ENCODE data around the gene PRPF19. TPM values are rescaled to one million over a fixed set of nuclear protein-coding genes. Genes with fewer than 3 reads are reported as not detected.

Gene PRPF19
- total RNA-seq, 4 donors from 2014 or later: 50.3 to 93.9 (median 58.0) TPM

GRCh38 chr11:60924110-60924905 is 17.9 kb upstream of the PRPF19 start, which contains the start of gene TMEM132A:
TMEM132A (plus strand) TSS chr11:60924460; CDS start chr11:60924634, 174 bp downstream.
- peak; percentile 52 for ATAC-seq (ENCODE audit: low FRiP score)
- no peak for DNase-seq (ENCODE audit: low spot score)
- TF ChIP-seq, protein P1, sequence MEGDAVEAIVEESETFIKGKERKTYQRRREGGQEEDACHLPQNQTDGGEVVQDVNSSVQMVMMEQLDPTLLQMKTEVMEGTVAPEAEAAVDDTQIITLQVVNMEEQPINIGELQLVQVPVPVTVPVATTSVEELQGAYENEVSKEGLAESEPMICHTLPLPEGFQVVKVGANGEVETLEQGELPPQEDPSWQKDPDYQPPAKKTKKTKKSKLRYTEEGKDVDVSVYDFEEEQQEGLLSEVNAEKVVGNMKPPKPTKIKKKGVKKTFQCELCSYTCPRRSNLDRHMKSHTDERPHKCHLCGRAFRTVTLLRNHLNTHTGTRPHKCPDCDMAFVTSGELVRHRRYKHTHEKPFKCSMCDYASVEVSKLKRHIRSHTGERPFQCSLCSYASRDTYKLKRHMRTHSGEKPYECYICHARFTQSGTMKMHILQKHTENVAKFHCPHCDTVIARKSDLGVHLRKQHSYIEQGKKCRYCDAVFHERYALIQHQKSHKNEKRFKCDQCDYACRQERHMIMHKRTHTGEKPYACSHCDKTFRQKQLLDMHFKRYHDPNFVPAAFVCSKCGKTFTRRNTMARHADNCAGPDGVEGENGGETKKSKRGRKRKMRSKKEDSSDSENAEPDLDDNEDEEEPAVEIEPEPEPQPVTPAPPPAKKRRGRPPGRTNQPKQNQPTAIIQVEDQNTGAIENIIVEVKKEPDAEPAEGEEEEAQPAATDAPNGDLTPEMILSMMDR (IDR thresholded peaks at IDR 0.05): no peak

GRCh38 chr11:60923800-60924109 is 17.4 kb upstream of the PRPF19 start:
- peak; percentile 13 for ATAC-seq (ENCODE audit: low FRiP score)

GRCh38 chr11:60923326-60923725 is 16.9 kb upstream of the PRPF19 start:
- no peak for ATAC-seq (ENCODE audit: low FRiP score)
- DNase-seq (ENCODE audit: low spot score): no peak
- TF ChIP-seq, protein P1 (IDR thresholded peaks at IDR 0.05): no peak

More at GRCh38 chr11:60923800-60924109, 17.4 kb upstream of the PRPF19 start:
- DNase-seq (ENCODE audit: low spot score): no peak
- TF ChIP-seq, protein P1 (IDR thresholded peaks at IDR 0.05): no peak

DNA sequence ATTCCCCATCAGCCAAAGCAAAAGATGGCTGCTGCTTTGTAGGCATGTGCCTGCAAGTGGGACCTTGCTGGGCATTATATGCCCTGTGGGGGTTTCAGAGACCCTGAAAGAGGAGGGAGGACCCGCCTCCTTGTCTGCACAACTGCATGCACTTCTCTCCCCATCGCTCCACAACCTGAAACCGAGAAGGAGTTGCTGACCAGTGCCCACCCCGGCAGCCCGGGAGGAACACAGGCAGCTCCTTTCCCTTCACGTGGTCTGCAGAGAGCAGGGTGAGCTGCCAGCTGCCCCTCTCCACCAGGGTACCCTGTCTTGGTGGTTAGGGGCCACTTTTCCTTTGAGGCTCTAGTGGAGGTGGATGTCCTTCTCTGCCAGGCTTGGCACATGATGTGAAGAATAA is 16.5 kb upstream of the PRPF19 start:
- ATAC-seq (ENCODE audit: low FRiP score) (no peak), DNase-seq (ENCODE audit: low spot score) (no peak)
- TF ChIP-seq, protein P1 (IDR thresholded peaks at IDR 0.05): no peak

- DNase-seq (ENCODE audit: low spot score): no peak
- ATAC-seq (ENCODE audit: low FRiP score): no peak
These were observed 15.5 kb upstream of the PRPF19 start for GRCh38 chr11:60921777-60922335.

GRCh38 chr11:60921259-60921658 is 14.9 kb upstream of the PRPF19 start:
- TF ChIP-seq, protein P1 (IDR thresholded peaks at IDR 0.05): no peak
- no peak for ATAC-seq (ENCODE audit: low FRiP score)
- DNase-seq (ENCODE audit: low spot score): no peak

More at GRCh38 chr11:60921777-60922335, 15.5 kb upstream of the PRPF19 start:
- TF ChIP-seq, protein P1 (IDR thresholded peaks at IDR 0.05): no peak

DNA sequence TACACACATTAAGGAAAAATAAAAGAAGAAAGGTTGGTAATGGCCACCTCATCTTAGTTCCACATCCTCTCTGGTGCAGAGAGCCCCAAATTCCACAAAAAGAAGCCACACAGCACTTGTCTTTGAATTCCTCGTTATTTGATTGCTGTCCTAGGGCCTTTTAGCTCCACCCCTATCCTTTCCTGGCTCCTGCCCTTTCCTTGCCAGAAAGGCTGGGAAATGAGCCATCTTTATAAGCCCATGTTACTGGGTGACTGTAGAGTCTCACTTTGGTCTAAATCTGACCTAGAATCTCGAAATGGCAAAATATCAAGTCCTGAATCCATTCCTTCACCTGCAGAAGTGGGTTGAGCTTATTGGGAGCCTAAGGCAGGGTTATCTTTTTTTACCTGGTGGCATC is 13.6 kb upstream of the PRPF19 start:
- no peak for ATAC-seq (ENCODE audit: low FRiP score)
- TF ChIP-seq, protein P1 (IDR thresholded peaks at IDR 0.05): no peak
- DNase-seq (ENCODE audit: low spot score): no peak
